NCI-H1436 (cell line): ENCODE measurements around the gene LRTM2.

ENCODE experiments used
- DNase-seq: peaks from one replicate; lab custom pipeline; 2025; lab: John Stamatoyannopoulos, UW

Gene LRTM2

GRCh38 chr12:1820191-1820895, at the start of gene LRTM2:
TSS of gene LRTM2 (plus strand) at chr12:1820565. CDS start at chr12:1828149, 7,584 bp downstream.
- no peak for DNase-seq

GRCh38 chr12:1773937-1774655, 46.3 kb upstream of the LRTM2 start:
- no peak for DNase-seq

DNA sequence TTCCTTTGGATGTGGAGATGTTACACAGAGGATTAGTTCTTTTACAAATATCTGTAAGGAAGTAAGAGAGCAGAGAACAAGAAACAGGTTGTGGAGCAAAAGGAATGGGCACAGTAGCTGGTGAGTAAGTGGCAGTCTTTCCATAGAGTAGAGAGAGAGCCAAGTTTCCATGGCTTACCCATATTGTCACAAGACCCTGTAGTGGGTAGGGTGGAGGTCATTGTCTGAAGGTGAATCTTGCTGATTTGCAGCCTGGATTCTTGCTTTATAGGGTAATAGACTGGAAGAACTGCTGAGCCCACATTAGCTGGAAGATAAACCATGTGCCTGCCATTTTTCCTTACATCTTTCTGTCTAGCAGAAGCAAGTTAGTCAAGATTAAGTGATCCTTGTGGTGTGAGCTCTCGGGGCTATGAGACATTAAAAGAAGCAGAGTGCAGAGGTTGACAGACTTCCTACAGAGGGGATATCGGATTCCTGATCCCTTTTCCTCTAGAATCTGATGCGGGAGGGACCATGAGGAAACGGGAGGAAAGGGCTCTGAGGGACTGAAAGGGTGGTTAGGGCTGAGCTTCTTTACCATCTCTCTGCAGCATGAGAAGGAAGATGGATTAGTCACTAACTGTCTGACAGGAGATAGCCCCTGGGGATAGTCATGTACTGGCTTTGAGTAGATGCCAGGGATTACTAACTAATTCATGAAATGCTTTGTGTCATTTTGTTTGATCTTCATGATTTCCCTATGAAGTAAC, 44.0 kb upstream of the LRTM2 start:
- no peak for DNase-seq

GRCh38 chr12:1777798-1778197, 42.6 kb upstream of the LRTM2 start:
- DNase-seq = no peak

DNA sequence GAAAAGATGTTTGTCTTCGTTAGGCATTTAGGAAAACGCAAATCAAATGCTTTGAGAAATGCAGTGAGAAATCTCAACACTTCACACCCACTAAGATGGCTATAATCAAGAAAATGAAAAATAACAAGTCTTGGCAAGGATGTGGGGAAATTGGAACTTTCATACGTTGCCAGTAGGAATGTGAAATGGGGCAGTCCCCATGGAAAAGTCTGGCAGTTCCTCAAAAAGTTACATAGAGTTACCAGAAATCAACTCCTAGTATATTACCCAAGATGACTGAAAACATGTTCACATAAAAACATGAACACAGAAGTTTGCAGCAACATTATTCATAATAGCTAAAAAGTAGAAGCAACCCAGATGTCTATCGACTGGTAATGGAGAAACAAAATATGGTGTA, 41.5 kb upstream of the LRTM2 start:
- no peak for DNase-seq

DNA sequence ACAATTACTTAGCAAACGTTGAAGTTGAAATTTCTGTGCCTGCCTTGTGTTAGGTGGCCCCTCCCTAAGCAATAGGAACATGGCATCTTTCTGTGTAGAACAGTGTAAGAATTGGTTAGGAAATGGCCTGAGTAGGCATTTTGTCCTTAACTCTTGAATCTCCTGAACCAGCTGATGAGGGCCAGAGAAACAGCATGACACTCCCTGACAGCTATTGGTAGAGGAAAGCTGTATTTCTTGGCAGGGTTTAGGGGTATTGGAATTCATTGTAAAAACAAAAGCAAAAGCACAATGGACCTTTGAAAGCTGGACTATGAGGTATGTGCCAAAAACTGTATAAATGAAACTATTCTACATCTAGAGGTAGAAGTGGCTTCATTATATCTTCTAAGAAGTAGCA, 40.6 kb upstream of the LRTM2 start:
- DNase-seq = no peak

DNA sequence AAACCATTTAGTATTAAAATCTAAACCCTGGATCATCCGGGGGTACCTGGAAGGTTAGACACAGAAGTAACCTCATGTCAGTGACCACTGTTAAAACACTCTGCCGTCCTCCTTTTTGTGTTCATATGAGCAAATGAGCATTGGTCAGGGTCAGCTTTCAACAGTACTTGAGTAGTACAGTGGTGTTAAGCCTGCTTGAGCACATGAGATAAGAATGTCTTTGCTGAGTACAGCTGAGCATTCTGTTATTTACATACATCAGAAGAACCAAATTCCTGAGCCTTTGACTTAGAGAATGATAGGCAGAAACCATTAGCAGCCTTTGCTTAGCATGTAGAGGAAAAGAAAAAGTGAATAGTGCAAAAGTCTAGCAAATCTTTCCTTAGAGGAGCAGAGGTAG, 38.6 kb upstream of the LRTM2 start:
- DNase-seq = no peak

DNA sequence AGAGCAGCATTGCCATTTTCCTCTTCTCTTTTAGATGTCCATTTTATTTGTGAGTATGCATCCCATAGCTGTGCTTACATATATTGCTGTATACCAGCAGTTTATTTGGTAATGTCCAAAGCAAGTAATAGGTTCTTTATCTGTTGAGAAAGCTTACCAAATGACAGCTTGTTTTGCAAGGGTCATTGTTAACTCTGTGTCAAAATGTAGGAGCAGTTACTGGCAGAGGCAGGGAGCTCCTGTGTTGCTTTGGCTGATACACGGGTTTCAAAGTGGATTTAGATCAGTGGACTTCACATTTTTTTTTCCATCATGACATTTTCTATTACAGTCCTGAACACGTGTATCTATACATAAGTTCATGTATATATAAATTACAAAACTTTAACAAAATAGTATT, 38.1 kb upstream of the LRTM2 start:
- no peak for DNase-seq

DNA sequence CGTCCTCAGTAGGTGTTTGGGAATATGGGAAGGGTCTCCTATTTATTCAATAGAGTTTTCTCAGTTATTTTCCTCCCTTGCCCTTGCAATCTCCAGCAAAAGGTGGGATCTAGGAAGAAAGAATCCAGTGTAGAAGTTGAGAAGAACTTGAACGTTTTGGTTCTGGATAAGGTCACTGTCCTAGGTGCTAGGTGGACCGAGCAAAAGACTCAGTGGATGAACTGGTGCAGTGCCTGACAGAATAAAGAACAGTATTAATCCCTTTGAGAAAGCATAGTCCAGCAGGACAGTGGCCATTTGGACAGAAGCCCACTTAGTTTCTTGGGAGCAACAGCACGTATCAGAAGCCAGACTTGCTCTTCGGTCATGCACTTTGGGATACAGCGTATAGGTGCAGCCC, 32.7 kb upstream of the LRTM2 start:
- DNase-seq = no peak

GRCh38 chr12:1790444-1790843, 29.9 kb upstream of the LRTM2 start:
- no peak for DNase-seq

DNA sequence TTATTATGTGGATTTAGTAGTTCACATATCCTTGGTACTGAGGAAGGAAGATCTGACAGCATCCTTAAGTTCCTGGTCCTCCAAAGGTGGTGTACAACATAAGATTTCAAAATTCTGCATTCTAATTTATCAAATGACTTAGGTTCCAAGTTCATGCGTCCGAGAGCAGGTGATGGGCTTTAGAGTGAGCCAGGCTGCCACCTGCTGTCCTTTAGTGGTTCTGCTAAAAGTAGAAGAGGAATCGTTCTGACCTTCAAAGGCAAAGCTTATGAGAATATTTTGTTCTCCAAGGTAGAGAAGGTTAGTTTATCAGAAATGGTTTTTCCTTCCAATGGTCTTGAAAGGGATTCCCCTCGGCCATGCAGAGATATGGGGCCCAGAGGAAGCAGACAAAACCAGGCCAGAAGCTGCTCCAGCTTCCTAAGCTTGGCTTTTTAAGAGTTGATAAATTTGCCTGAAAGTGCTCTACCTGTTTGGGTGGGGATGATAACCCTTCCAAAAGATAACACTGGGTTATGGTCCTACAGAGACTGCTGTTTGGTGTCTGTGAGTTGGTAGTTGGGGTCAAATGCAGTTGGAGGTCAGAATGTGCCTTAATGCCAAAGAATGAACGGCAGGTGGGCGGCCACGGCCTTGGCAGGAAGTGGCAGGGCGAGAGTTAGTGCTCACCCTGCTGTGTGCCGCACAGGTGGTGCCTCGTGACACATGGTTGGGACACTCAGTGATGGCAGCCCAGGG, 29.1 kb upstream of the LRTM2 start:
- DNase-seq = peak; percentile 49

DNA sequence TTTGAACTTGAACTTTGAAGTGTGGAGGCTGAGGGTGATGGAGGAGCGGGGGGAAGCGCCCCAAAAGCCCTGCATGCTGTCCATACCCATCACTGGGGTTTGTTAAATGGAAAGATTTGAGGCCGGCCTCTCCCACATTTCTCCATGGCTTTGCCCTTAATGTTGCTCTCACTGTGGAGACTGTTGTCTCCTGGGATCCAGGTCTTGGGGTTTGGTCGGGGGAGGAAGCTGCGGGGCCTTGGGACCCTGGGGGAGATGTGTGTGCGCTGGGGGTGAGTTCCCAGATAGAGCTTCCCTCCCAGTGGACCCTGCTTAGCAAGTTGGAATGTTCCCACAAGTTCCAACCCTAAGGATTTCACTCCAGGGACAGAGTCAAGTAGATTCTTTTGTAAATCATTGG, 28.0 kb upstream of the LRTM2 start:
- no peak for DNase-seq

DNA sequence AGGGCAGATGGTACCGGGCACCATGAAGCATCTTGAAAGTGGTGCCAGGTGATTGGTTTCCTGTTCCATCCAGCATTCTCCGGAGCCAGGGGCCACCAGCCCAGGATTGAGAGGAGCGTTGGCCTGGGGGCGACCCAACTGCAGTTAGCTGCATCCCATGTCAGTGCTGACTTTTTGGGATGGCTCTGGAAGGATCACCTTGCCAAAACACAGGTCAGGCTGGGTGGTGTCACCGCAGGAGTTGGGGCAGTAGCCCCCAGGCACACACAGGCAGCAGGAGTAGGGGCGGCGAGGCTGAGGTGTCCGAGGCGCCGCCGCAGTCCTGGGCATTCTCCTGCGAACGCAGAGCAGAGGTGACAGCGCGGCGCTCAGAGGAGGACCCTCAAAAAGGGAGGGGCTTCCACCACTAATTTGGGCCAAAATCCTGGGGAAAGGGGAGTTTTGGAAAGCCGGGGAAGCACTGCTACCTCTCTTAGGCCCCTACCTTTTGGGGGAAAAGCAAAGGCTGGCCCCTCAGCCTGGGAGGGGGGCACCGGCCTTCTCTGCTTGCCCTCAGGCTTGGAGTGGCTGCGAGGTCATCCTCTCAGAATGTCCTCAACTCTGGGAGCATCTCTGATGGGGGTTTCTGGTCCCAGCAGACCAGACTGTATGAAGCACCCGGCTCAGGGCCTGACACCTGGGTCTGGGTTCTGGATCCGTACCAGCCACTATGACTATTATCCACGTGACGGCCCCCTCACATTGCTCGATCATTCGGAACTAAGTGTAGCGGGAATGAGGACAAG, 26.7 kb upstream of the LRTM2 start:
- DNase-seq = no peak

- DNase-seq = no peak
Measured at GRCh38 chr12:1794440-1795090, 25.8 kb upstream of the LRTM2 start.

DNA sequence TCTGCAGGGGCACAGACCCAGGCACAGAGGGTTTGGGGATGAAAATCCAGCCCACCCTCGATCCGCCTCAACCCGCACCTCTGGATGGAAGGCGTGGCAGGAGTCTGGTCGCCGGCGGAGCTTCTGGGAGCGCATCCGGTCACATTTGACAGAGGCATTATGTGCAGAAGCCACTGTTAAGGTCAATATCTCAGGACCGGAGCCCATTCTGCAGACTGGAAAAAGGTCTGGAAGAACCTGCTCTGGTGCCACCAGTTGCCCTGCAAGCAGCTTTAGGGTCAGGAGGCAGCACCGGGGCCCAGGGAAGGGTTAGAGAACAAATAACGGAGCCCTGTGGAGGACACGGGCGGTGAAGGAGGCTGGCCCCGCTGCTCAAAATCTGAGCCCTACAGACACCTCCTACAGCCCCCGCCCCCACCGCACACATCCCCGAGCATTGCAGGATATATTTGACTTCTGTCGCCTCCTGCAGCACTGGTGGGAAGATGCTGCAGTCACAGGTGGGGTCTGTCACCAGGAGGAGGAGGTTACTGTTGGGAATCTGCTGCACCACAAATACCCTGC, 25.1 kb upstream of the LRTM2 start:
- no peak for DNase-seq

GRCh38 chr12:1795785-1796514, 24.4 kb upstream of the LRTM2 start:
- peak; percentile 88 for DNase-seq

DNA sequence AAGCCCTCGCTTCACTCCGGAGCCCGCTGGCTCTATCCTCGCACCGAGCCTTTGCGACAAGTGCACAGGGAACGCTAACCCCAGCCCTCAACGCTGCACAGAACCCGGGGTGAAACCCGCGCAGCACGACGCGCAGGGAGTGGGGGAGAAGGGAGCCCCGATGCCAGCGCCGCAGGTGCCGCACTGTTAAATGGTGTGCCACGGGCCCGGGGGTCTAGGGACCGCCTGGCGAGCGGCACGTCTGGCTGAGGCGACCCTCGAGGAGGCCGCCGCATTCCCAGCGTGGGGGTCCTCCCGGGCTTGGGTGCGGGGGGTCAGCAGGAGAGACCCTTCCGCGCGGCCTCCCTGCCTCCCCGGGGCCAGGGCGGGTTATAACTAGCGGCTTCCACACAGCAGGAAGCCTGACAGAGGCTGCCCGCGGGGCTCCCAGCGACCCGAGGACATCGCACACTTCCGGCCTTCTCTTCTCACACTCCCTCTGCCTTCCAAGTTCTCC, 23.8 kb upstream of the LRTM2 start:
- DNase-seq = no peak

DNA sequence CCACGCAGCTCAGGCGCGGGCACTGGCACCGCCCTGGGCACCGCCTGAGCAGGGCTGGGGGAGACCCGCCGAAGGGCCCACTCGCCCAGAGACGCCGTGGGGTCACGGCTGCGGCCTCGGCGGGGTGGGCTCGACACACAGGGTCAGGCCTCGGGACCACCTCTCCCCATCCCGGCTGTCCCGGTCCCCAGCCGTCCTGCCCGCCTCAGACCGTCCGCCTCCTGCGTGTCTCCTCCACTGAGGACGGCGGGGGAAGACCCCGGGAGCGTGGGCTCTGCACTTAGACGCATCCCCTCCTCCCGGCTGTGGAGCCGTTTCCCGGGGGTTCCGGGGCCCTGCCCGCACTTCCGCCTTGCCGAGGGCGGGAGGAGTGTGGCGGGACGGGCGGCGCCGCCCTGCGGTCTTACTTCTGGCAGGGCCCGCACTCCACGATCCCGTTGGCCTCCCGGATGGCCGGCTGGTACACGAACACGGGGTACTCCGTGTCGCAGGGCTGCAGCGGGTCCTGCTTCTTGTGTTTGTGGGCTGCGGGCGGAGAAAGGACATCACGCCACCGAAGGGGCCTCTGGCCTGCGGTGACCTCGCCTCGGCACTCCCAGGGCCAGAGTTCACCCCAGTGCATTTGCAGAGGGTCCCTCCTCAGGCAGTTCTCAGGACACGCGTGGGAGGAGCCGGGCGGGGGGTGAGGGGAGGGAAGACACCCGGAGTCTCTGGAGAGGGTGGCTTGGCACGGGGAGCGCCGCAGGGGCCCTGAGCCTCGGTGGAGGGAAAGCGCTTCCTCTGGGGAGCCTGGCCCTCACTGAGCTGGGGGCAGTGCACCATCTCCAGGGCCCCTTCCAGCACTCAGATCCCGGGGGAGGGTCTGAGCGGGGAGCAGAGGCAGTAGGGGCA, 23.1 kb upstream of the LRTM2 start:
- no peak for DNase-seq
